CD1c-positive myeloid dendritic cell (primary cell): ENCODE measurements around the gene POC1A.
A peak's percentile ranks its signal among the peaks of the same experiment; 100 is the strongest.

Experiments used
- DNase-seq: peaks from one replicate; pipeline ENCODE4 v3.0.0-alpha.2; 2016; ENCODE audit errors: extremely low spot score

The POC1A gene

GRCh38 chr3:52067046-52067445 lies 87.2 kb downstream of the POC1A start:
- no peak for DNase-seq

GRCh38 chr3:52065264-52065756 lies 88.9 kb downstream of the POC1A start:
- no peak for DNase-seq

DNA sequence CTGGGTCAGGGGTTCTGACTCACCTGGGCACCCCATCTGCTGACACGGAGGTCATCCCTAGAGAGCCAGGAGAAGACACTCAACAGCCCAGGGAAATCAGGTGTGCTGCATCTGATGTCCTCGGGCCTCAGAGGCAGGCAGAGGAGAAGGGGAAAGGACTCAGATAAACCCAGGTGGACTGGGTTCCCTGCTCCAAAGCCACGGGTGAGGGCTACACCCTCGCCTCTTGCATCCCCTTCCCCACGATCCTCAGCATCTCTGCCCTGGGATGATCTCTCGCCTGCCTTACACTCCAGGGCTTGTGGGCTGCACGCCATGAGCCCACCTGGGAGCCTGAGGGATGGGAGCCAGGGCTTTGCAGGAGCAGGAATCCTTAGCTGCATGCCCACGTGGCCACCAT lies 89.7 kb downstream of the POC1A start:
- DNase-seq = no peak

DNA sequence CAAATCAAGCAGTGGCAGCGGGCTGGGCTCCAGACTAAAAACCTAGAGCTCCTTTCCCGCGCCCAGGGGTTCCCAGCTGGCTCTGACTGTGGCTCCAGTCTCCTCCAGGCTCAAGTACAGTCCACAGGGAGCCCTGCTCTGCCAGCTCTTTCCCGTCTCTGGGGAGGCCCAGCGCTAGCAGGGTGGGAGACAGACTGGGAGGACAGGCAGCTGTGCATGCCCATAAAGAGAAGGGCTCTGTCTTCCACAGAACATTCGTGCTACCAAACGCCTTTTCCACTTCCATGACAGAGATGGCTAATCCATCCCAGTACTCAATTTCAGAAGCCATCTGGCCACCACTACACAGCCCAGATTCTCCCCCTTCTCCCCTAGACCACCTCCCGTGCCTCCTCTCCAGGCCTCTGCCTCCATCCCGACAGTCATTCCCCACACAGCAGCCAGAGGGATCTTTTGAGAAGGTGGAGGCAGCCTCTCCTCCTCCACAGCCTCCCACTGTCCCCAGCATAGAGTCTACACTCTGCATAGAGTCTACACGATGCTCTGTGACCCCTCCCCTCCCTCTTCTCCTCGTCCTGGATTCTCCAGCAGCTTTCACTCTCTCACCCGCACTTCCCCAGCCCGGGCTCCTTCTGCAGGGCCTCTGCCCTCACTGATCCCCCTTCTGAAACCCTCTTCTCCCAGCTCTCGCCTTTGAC lies 91.0 kb downstream of the POC1A start:
- no peak for DNase-seq

- DNase-seq = peak; percentile 93
These were observed 91.7 kb downstream of the POC1A start for GRCh38 chr3:52062505-52062904.

- DNase-seq = peak; percentile 41
These were observed 92.9 kb downstream of the POC1A start for GRCh38 chr3:52061121-52061910.

DNA sequence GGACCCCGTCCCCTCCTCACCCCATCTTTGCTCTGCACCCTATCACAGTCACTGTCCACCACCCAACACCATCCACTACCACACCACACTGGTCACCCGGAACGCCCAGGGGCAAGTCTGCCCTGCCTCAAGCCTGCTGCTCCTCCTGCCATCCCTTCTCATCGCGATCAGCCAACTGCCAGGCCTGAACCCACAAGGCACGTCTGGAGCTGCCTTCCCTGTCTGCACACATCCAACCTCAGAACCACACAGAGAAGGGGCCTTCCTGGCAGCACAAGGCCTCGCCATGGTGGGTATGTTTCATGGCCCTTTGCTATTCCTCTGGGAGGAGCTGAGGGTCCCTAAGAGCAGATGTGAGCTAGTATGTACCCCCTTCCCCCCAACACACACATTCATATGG lies 94.4 kb downstream of the POC1A start:
- no peak for DNase-seq

DNA sequence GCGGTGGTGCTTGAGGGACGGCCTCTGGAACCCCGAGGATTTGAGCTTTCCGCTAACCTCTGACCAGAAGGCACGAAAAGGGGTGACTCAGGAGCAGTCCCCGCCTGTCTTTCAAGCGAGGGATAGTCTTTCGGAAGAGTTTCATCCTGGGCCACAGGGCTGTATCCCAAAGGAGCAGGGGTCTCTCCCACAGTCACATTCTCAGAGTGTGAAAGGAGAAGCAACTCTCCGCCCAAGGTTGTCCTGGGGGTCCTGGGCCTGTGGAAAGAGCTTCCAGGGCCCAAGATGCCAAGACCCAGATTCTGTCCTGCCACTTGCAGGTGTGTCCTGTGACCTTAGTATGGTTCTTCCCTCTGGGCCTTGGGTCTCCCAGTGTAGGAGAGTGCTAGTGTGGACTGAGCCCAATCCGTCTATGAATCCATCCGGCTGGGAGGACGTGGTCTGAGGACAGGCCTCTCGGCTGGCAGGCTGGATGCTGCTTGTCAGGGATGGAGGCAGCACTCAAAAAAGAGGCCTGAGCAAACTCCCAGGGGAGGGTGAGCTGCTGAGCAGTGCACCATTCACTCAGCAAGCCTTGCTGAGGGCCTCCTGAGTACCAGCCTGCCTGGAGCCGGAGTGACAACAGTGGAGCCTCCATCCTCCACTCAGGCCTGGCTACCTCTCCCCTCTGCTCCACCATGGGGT lies 96.3 kb downstream of the POC1A start:
- DNase-seq = no peak

DNA sequence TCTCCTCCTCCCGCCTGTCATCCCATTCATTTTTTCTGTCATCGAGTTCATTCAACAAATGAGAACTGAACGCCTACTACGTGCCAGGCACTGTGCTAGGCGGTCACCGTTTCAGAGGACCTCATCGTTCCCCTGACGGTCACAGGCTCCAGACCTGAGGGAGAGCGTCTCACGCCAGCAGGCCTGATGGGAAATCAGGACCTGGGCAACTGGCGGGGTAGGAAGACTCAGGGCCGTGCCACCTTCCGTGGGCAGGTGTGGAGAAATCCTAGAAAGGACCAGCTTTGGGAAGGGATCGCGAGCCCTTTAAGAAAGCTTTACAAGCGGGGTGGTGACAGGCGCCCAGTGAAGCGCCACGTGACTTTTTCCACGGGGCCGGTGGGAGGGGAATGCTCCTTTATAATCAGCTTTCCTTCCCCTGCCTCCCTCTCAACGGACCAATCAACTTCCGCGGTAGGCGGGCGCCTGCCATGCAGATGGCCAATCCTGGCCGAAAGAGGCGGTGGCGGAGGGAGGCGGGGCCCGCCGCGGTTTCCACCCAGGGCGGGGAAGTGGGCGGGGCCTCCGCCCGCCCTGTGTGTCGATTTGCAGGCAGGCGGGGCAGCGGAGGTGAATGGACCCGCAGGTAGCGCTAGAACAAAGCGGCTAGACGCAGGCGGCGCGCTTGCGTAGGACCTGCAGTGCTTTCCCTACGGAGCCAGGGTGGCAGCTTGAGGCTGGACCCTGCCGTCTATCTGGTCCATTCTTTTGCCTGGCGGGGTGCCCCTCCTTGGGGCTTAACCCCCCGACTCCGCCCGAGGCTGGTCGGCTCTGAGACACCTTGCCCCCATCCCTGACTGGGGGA lies 97.0 kb downstream of the POC1A start:
- DNase-seq = peak; percentile 100

DNA sequence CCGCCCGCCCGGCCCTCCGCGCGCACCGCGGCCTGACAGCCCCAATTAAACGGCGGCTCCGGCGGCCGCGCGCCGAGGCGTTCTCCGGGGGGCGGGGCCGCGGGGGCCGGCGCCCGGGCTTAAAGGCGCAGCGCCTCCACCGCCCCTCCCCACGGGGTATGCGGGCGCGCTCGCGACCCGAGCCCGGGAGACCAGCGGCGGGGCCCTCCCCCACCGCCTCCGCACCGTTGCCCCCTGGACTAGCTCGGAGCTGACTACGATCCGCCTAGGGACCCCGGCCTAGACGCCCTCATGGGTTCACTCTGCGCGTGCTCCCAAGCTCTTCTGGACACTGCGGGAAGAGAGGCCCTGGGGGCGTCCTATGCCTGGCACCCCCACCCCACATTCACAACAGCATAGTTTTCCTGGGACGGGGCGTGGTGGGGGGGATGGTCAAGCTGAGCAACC lies 97.7 kb downstream of the POC1A start, which contains the start of gene DUSP7:
DUSP7 (minus strand) TSS at position 51 of the 447 bp plus-strand sequence. CDS start 205 bp downstream, outside the sequence.
- peak; percentile 81 for DNase-seq

DNA sequence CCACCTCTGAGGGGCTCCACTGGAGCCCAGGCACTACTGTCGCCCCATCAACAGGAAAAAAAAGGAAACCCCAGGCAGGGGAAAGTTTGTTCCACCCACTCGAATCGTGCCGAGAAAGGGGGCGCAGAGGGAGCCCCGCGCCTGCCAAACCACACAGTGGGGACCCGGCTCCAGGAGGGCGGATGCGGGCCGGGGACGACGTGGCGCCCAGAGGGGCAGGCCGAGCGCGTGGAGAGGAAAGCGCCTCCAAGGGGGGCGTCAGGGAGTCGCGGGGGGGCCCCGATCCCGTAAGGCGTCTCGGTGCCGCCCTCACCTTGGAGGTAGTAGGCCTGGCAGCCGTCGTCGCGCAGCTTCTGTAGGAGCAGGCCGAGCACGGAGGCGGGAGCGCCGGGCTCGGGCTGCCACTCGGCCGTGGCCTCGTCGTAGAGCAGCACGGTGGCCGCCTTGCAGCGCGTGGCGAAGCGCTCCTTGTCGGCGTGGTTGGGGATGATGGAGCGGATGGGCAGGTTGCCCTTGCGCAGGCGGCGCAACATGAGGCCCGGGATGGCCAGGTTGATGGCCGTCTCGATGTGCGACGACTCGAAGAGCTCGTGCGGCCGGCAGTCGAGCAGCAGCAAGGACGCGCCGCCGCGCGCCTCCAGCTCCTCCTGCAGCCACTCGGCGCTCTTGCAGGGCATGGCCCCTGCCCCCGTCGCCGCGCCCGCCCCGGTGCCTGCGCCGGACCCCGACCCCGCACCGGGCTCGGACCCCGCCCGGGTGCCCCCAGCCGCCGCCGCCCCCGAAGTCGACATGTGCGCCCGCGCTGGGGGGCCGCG lies 98.5 kb downstream of the POC1A start:
- peak; percentile 58 for DNase-seq

DNA sequence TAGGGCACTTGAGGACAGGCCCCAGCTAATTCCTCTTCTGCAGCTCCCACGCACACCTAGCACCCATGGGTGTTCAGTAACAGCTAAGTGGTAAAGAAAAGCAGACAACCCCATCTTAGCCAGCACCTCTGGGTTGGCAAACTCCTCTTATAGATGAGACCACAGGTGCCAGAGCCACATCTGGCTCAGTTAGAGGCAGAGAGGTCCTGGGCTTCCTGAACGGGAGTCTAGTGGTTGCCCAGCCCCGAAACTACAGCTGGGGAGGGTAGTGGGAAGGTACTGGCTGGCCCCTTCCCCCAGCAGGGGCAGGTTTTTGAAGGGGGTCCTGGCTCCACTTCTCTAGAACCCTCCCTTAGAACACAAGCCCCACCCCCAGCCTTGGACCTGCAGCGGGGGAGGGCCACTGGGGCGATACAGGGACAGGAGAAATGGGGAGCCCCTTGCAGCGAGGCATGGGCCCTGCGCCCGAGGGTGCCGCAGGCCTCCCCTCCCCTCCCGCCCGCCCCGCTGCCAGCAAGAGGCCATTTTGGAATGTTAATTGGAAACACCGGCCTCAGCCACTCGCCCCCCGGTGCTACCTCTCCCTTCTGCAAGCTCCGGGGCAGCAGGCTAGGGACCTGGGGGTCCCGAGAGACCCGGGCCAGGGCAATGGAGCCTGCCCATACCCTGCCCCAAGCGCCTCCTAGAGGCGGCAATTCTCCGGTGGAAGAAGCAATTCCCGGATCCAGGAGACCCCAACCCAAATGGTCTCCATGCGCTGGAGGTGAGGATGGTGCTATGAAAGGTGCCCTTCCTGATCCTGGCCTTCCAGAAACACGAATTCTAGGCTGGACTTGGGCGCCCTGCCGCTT lies 99.3 kb downstream of the POC1A start:
- DNase-seq = peak; percentile 41

GRCh38 chr3:52053307-52054304 lies 100.6 kb downstream of the POC1A start:
- DNase-seq = no peak

DNA sequence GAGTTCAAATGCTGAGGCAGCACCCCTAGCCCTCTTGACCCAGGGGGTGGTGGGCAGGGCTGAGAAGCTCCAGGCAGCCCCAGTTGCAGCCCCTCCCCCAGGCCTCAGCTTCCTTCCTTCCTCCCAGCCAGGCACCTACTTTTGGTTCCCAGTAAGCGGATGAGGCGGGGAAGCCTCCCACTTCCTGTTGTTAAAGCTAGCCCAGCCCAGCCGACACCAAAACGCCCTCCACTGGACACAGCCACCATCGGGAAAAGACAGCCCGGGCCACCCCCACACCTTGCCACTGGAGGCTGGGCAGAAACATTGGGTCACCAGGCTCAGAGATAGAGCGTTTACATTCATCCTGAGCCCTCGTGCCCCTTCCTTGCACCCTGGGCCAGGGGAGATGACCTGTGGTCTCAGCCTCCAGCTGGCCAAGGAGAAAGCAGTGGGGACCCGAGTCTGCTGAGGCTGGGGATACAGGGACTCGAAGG lies 101.4 kb downstream of the POC1A start:
- peak; percentile 87 for DNase-seq

DNA sequence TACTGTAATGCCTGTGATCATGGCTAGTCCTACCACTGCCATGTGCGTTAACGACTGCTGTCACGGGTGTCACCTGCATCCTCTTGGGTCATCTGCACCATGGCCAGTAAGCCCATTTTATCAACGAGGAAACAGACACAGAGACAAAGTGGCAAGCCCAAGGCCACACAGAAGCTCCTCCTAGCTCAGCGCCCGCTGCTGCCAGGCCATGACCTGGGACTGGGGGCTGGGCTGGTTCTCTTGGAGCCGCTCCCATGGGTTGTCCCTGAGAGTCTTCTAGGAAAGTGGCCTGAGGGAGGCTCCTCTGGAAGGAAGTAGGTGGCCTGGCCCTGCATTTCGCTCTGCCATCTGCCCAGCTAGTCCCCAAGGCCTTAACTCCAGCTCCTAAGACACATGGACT lies 102.8 kb downstream of the POC1A start:
- DNase-seq = no peak

DNA sequence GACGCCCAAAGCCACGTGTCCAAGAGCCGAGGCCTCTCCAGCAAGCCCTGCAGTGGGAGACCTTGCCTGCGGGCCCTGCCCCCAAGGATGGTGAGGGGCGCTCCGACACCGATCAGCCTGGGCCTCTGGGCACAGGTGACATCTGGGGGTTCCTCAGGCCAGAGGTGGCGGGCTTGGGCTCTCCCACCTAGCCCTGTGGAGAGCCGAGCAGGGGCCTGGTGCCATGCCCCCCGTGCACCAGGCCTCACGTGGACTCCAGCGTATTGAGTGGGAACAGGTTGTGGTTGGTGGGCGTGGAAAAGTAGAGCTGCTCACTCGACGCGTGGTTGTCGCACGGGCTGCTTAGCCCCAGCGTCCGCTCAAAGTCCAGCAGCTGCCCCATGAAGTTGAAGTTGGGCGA lies 103.7 kb downstream of the POC1A start:
- DNase-seq = no peak

- DNase-seq = no peak
These were observed 104.7 kb downstream of the POC1A start for GRCh38 chr3:52049503-52049902.

DNA sequence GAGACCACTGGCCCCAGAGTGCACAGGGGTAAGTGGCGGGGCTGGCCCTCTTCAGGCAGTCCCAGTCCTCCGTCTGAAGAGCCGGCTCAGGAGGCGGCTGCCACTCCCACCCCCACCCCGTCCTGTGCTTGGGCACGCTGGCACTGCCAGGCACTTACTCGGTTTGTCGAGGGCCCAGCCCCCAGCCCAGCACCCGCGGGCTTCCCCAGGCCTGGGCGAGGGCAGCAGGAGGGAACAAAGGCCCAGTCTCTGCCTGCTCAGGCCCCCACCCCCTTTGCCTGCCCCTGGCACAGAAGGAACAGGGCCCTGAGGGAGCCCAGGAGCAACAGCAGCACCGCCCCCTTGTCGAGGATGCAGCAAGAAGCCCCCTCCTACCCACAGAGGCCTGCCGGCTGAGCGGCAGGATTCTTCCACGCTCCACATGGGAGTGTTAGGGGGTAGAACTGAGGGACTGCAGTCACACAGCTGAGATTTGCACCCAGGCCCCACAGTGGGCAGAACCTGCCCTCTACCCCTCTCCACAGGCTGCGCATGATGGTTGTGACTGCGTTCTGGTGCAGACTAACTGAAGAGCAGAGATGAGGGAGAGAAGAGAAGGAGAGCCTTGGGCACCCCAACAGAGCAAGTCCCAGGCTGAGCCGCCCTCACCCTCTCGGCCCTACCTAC lies 106.8 kb downstream of the POC1A start:
- no peak for DNase-seq
